Renal cortical epithelial cell (primary cell): Measurements from ENCODE around the gene RBM47. TPM values are rescaled to one million over a fixed set of nuclear protein-coding genes. Genes with fewer than 3 reads are reported as not detected.
"Not testable (repeated sequence)": the region's sequence is repeated elsewhere in the genome, so short reads cannot be mapped to it uniquely, and the experiment has no call there.

ENCODE experiments used
- DNase-seq: peaks from one replicate; pipeline ENCODE4 v3.0.0-alpha.2; 2011; ENCODE audit warnings: low read depth
- total RNA-seq: library from RNA; depleted of rRNA; stranded (reverse); fragments of >200 nt; gene quantifications from 2 replicates; pipeline ENCODE4 v1.2.3, GENCODE V29; 2014

The RBM47 gene
- total RNA-seq, 1 donor from 2014 or later, result 196 TPM

- no peak for DNase-seq
Observed at GRCh38 chr4:40412388-40412787, 217.3 kb downstream of the RBM47 start.

DNA sequence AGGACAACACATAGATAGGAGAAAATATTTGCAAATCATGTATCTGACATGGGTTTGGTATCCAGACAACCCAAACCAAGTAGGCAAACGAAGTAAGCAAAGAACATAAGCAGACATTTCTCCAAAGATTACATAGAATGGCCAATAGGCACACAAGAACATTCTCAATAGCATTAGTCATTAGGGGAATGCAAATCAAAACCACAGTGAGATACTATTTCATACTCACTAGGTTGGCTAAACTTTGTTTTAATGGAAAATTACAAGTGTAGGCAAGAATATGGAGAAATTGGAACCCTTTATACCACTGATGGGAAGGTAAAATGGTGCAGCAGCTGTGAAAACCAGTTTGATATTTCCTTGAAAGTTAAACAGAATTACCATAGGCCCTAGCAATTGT is 219.8 kb downstream of the RBM47 start:
- DNase-seq, result peak; percentile 74

- DNase-seq, result not testable (repeated sequence)
Observed at GRCh38 chr4:40407468-40407867, 222.2 kb downstream of the RBM47 start.

DNA sequence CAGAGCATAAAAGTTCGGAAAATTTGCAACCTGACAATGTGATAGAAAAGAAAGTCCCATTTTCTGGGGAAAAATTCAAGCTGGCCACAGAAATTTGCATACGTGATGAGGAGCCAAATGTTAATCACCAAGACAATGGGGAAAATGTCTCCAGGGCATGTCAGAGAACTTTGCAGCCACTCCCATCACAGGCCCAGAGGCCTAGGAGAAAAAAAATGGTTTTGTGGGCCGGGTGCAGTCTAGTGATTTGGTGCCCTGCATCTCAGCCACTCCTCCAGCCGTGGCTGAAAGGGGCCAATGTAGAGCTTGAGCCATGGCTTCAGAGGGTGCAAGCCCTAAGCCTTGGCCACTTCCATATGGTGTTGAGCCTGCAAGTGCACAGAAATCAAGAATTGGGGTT is 223.3 kb downstream of the RBM47 start:
- DNase-seq, result no peak

DNA sequence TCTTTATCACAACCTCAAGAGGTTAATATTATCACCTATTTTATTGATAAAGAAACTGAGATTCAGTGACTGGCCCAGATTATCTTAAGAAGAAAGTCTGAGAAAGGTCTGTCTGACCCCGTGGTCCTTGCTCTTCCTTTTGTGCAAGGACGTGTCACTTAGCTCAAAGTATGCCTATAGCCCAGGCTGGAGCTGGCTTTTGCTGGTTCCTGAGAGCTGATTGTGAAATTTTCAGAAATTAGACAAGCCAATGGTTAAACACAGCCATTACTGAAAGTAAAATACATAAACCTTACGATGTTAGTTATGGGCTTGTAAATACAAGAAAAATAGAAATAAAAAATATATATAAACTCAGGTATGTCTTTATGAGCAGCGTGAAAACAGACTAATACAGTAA is 224.5 kb downstream of the RBM47 start:
- DNase-seq, result no peak

DNA sequence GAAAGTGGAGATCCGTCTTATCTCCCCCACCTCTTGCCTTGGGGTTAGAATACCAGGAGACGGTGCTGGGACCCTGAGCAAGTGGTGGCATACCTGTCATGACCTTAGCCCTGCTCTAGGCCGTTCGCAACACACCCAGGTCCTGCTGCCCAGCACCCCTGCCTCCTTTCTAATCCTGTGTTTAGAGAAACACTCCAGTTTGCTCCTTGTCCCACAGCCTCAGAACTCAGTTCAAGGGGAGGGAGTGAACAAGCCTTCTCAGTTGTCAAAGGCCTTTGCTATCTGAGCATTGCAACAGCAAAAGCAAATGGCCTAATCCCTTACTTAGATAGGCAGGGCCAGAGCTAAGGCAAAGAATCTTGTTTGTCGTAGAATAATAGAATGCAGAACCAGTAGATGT is 226.6 kb downstream of the RBM47 start:
- DNase-seq, result no peak

- no peak for DNase-seq
Observed at GRCh38 chr4:40402556-40402955, 227.1 kb downstream of the RBM47 start.

- DNase-seq, result no peak
Observed at GRCh38 chr4:40401631-40402030, 228.0 kb downstream of the RBM47 start.

GRCh38 chr4:40401096-40401495 is 228.6 kb downstream of the RBM47 start:
- DNase-seq, result no peak

- DNase-seq, result no peak
Observed at GRCh38 chr4:40399578-40399977, 230.1 kb downstream of the RBM47 start.

DNA sequence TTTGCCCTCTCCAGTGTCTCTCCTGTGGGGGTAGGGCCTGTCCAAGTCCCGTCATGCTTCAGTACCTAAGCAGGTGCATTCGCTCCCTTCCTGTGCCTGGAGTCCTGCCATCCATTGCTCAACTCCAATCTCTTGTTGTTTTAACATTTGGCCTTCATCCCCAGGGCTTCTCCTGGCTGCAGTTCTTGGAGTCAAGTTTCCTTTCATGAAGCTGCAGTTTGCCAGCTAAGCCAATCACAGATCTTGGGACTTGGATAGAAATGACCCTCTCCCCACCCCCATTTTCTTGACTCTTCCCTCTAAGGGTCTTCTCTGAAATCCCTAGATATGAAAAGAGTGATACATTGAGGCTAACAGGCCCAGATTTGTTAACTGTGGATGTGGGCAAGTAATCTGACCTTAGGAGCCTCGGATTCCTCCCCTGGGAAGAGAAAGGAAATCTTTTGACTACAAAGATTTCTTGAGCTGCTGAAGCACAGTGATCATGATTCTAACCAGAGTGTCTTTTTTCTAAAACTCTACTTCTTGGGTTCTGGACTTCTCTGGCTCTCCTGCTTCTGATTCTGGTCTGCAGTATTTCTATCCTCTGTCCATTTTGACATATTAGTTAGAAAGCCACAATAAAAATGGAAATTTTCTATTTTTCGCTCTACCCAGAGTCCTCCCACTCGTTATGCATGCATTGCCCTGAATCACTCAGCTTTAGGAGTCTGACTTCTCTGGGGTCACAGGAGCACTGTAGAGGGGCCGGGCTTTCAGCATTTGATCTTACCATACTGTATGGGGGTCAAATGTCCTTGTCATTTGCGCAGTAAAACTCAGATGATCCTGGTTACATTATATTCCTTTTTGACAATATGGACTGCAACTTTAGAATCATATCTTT is 233.5 kb downstream of the RBM47 start:
- DNase-seq, result peak; percentile 97

DNA sequence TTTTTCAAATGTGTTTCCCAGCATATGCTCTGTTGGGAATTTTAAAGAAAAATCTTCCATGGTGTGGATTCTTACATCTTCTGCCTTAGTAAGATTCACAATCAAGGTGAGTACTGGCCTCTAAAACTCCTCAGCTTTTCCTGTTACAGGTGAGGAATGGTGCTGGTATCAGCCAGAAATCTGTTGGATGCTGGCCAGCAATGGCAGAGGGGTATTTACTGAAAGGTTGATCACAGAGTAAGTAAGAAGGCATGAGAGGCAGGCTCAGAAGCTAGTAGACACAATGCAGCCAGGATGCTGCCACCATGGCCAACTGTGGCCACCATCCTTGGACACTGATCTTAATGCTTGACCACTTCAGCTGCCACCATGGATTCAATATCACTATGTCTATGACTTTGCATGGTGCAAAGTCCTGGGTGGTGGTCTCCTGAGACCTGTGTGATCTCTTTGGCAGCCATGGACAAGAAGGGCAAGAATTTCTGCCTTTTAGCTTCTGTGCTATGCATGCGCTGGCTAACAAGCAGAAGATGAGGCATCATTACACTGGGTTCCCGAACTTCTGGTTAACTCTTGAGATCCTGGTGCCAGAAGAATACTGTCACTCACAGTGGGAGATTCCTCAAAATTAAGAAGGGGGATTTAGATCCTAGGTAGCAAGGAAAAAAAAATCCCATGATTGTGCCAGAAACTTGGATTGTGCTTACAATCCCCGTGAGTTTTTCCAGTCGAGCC is 234.3 kb downstream of the RBM47 start:
- no peak for DNase-seq

DNA sequence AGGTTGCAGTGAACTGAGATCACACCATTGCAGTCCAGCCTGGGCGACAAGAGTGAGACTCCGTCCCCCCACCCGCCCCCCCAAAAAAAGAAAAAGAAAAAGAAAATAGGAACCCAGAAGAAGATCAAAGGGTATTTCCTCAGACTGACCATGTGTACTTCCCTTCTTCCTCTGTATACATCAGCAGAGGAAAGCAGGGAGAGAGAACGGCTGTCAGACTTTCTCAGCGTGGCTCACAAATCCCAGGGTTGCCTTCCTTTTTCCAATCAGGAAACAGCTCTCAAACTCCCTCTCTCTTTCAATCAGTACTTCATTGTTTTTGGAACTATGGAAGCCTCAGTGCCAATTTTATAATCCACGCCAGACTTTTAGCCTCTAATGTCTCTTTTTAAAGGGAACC is 235.4 kb downstream of the RBM47 start:
- DNase-seq, result no peak

DNA sequence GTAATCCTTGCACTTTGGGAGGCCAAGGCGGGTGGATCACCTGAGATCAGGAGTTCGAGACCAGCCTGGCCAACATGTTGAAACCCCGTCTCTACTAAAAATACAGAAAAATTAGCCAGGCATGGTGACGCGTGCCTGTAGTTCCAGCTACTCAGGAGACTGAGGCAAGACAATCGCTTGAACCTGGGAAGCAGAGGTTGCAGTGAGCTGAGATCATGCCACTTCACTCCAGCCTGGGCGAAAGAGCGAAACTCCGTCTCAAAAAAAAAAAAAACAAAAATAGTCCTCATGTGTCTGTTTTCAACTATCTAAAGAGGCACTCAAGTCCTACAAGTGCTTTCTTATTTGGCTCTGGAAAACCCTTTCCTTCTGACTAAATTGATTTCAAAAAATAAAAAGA is 237.4 kb downstream of the RBM47 start:
- DNase-seq, result not testable (repeated sequence)

DNA sequence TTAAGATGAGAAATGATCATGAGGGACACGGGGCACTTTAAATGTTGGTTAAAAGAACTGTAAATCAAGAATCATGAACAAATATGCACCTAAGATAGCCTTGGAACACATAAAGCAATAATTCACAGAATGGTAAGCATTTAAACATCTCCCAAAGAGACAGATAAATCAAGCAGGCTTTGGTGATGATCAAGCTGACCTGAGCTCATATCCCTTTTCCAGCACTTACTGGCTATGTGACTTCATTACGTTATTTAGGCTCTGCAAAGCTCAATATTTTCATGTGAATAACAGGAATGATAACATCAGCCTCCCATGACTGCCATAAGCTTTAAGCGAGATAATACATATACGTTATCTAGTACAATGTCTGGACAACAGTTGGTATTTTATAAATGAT is 239.7 kb downstream of the RBM47 start:
- no peak for DNase-seq

DNA sequence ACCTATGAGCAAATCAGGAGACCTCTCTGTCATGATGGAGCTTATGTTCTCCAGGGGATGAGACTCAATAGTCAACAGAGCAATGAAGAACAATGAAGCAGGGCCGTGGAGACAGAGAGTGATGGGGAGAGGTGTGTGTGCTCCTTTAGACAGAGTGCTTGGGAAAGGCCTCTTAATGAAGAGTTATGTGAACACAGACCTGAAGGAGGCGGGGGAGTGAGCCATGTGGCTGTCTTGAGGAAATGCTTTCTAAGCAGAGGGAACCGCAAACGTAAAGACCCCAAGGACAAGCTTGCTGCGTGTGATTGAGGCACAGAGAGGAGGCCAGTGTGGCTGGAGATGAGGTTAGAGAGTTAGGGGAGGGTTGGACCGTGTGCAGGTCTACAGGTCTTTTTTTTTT is 241.4 kb downstream of the RBM47 start:
- no peak for DNase-seq

DNA sequence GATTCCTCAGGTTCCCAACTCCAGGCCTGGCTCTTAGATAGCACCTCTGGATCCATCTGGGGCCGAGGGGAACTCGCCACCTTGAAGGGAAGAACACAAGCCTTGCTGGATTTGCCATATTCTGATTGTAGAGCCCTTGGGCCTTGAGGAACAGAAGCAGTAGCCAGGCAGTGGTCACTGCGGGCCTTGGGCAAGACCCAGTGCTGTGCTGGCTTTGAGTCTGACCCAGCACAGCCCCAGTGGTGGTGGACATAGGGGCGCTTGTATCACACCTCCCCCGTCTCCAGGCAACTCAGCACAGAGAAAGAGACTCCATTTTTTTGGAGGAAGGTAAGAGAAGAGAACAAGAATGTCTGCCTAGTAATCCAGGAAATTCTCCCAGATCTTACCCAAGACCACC is 249.0 kb downstream of the RBM47 start:
- DNase-seq, result no peak

GRCh38 chr4:40379248-40379647 is 250.4 kb downstream of the RBM47 start:
- DNase-seq, result no peak

DNA sequence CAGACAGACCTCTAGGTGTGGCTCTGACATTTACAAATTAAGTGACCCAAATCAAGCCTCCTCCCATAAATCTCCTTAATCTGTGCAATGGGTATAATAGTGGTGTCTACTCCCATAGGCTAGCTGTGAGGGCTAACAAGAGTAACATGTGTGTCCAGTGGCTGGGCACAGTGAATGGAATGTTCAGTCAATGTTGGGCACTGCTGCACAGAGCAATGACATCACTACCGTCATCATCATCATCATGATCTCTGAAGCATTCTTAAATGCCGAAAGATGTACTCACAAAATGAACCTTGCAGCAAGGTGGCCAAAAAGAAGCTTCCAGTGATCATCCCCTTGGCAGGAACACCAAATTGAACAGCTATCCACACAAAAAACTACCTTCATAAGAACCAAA is 251.0 kb downstream of the RBM47 start:
- no peak for DNase-seq

- DNase-seq, result peak; percentile 75
Observed at GRCh38 chr4:40377512-40378365, 251.9 kb downstream of the RBM47 start.

- no peak for DNase-seq
Observed at GRCh38 chr4:40375620-40376019, 254.0 kb downstream of the RBM47 start.

GRCh38 chr4:40375095-40375494 is 254.6 kb downstream of the RBM47 start:
- DNase-seq, result no peak
